HG02852 (cell line): ENCODE results near the gene NPAS3.

ENCODE experiments used
- ATAC-seq: cut with Tn5 transposase; IDR thresholded peaks from one replicate; pipeline ENCODE4 v1.9.1; 2021; ENCODE audit warnings: mild to moderate bottlenecking, moderate library complexity; ENCODE audit not compliant: unreplicated experiment

NPAS3 gene

GRCh38 chr14:33309106-33309505 is 370.4 kb downstream of the NPAS3 start:
- ATAC-seq: no peak

GRCh38 chr14:33315217-33315616 is 376.5 kb downstream of the NPAS3 start:
- ATAC-seq: no peak

- ATAC-seq: no peak
These were observed 377.0 kb downstream of the NPAS3 start for GRCh38 chr14:33315721-33316120.

- no peak for ATAC-seq
These were observed 379.0 kb downstream of the NPAS3 start for GRCh38 chr14:33317675-33318074.

GRCh38 chr14:33323979-33324378 is 385.3 kb downstream of the NPAS3 start:
- no peak for ATAC-seq

GRCh38 chr14:33331176-33331949 is 392.7 kb downstream of the NPAS3 start:
- no peak for ATAC-seq

GRCh38 chr14:33332497-33332896 is 393.8 kb downstream of the NPAS3 start:
- ATAC-seq: no peak

- ATAC-seq: no peak
These were observed 396.7 kb downstream of the NPAS3 start for GRCh38 chr14:33335366-33335765.

- no peak for ATAC-seq
These were observed 403.8 kb downstream of the NPAS3 start for GRCh38 chr14:33342299-33342974.

- ATAC-seq: no peak
These were observed 404.3 kb downstream of the NPAS3 start for GRCh38 chr14:33343016-33343415.

- no peak for ATAC-seq
These were observed 409.1 kb downstream of the NPAS3 start for GRCh38 chr14:33347796-33348195.

GRCh38 chr14:33348510-33348909 is 409.8 kb downstream of the NPAS3 start:
- ATAC-seq: no peak

GRCh38 chr14:33349871-33350270 is 411.2 kb downstream of the NPAS3 start:
- no peak for ATAC-seq

GRCh38 chr14:33350366-33350990 is 411.8 kb downstream of the NPAS3 start:
- ATAC-seq: no peak

- no peak for ATAC-seq
These were observed 414.1 kb downstream of the NPAS3 start for GRCh38 chr14:33352821-33353220.

GRCh38 chr14:33356181-33356580 is 417.5 kb downstream of the NPAS3 start:
- ATAC-seq: no peak

GRCh38 chr14:33357225-33358010 is 418.7 kb downstream of the NPAS3 start:
- no peak for ATAC-seq

- no peak for ATAC-seq
These were observed 420.7 kb downstream of the NPAS3 start for GRCh38 chr14:33359288-33359881.

GRCh38 chr14:33362934-33363333 is 424.3 kb downstream of the NPAS3 start:
- no peak for ATAC-seq

- ATAC-seq: no peak
These were observed 425.0 kb downstream of the NPAS3 start for GRCh38 chr14:33363682-33364081.

- ATAC-seq: no peak
These were observed 425.8 kb downstream of the NPAS3 start for GRCh38 chr14:33364466-33364865.
